GM18520 (cell line): Measurements from ENCODE around the gene ANO10.
"Not testable (repeated sequence)": the region's sequence is repeated elsewhere in the genome, so short reads cannot be mapped to it uniquely, and the experiment has no call there.

Experiments
- ATAC-seq: cut with Tn5 transposase; IDR thresholded peaks from one replicate; pipeline ENCODE4 v1.9.1; 2021; ENCODE audit not compliant: unreplicated experiment

Gene ANO10

DNA sequence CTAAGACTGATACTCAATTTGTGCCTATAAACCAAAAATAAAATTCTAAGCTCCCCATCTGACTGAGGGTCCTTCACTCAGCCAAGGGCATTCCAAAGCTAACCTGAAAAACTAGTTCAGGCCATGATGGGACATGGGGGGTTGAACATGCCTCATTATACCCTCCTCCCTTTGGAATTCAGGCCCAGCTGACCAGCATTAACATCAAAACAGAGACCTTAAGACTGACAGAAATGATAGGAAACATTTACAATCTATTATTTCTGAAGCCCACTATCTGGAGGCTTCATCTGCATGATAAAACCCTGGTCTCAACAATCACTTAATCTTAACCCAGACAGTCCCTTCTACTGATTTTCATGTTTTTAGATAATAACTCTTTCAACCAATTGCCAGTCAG, 140.4 kb downstream of the ANO10 start:
- ATAC-seq: no peak

DNA sequence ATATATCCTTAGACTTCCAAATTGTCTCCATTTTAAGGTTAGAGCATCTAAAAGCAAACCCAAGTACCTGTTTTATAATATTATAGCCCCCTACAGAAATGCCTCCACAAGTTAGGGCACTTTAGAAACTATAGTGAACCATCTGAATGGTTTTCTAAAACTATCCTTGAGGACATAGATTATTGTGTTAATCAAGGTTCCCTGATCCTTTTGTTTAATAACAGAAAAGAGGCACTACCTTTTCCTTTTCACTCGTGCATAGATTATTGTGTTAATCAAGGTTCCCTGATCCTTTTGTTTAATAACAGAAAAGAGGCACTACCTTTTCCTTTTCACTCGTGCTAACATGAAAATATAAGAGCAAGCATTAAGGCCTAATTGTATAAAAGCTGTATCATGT, 143.0 kb downstream of the ANO10 start:
- ATAC-seq: not testable (repeated sequence)

- no peak for ATAC-seq
Observed at GRCh38 chr3:43478118-43478785, 143.6 kb downstream of the ANO10 start.

GRCh38 chr3:43477600-43477999, 144.2 kb downstream of the ANO10 start:
- no peak for ATAC-seq

- ATAC-seq: no peak
Observed at GRCh38 chr3:43473737-43474136, 148.1 kb downstream of the ANO10 start.

GRCh38 chr3:43473244-43473643, 148.6 kb downstream of the ANO10 start:
- ATAC-seq: no peak

DNA sequence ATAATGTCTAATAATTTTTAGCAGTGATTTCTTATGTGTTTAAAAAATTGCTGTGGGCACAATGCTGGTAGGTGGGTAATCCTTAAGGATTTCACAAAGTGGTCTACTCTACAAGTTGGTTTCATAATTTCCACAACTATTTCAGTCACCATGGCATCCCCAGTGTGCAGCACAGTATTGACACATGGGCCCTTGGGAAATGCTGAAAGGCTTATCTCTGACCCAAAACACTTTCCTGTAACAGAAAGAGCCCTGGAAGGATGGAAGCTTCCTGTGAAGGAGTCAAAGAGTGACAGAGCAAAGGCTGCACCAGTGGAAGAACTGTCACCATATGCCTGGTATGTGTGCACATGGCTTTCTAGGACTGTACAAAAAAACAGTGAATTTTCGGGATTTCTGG, 153.7 kb downstream of the ANO10 start:
- ATAC-seq: no peak

DNA sequence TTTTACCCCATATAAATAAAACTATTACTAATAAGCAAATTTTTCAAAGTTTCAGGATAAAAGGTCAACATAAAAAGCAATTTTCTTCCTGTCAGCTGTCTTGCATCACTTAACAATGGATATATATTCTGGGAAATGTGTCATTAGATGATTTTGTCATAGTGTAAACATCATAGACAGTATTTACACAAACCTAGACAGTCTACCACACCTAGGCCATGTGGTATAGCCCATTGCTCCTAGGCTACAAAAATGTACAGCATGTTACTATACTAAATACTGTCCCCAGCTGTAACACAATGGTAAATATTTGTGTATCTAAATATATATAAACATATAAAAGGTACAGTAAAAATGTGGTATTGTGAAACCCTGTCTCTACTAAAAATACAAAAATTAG, 156.7 kb downstream of the ANO10 start:
- no peak for ATAC-seq

DNA sequence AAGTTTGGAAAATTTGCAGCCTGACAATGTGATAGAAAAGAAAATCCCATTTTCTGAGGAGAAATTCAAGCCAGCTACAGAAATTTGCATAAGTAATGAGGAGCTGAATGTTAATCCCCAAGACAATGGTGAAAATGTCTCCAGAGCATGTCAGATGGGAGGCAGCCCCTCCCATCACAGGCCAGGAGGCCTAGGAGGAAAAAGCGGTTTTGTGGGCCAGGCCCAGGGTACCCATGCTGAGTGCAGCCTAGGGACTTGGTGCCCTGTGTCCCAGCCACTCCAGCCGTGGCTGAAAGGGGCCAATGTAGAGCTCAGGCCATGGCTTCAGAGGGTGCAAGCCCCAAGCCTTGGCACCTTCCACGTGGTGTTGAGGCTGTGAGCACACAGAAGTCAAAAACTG, 159.2 kb downstream of the ANO10 start:
- not testable (repeated sequence) for ATAC-seq

- ATAC-seq: no peak
Observed at GRCh38 chr3:43461345-43461744, 160.5 kb downstream of the ANO10 start.

DNA sequence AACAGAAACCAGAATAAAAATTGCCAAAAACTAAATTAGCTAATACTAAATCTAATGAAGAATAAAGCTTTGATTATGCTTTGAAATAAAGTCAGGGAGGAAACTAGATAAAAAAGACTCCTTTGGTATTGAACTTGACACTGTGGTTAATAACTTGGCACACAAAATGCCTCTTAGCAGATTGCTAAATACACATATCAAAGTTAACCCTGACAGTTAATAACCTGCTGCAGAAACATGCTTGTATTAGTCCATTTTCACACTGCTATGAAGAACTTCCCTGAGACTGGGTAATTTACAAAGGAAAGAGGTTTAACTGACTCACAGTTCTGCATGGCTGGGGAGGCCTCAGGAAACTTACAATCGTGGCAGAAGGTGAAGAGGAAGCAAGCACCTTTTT, 164.8 kb downstream of the ANO10 start:
- not testable (repeated sequence) for ATAC-seq

- ATAC-seq: no peak
Observed at GRCh38 chr3:43455233-43455632, 166.6 kb downstream of the ANO10 start.

- no peak for ATAC-seq
Observed at GRCh38 chr3:43453981-43454380, 167.8 kb downstream of the ANO10 start.

DNA sequence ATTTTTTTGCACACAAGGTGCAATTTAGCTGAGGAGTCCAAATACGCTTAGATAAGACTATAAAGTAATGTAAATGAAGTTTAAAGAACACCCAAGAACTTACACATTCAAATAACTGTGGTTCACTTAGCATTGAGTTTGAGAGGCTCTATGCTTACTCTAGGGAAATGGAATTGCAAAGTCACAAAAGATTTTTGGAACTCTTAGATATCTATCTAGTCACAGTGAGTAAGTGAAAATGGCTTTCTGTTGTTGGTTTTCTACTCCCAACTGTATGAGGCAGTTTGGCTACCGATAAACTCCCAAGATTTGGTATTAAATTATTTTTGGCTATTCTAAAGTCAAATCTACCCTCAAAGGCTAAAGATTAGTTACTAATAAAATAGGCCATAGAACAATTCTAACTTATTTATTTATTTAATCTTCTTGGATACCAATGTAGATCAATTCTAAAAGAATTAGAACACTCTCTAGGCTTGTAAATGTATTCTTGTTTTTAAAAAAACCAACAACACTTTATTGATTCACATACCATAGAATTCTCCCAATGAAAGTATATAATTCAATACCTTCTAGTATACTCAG, 170.0 kb downstream of the ANO10 start:
- ATAC-seq: no peak

DNA sequence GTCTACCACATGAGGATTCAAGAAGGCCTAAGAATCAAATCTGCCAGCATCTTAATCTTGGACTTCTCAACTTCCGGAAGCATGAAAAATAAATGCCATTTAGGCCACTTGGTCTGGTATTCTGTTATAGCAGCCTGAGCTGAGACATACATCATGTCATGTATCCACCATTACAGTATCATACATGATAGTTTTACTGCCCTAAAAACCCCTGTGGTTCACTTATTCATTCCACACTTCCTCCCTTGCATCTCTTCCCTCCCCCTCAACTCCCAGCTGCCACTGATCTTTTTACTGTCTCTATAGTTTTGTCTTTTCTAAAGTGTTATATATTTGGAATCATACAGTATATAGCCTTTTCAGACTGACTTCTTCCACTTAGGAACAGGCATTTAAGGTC, 173.7 kb downstream of the ANO10 start:
- ATAC-seq: no peak

DNA sequence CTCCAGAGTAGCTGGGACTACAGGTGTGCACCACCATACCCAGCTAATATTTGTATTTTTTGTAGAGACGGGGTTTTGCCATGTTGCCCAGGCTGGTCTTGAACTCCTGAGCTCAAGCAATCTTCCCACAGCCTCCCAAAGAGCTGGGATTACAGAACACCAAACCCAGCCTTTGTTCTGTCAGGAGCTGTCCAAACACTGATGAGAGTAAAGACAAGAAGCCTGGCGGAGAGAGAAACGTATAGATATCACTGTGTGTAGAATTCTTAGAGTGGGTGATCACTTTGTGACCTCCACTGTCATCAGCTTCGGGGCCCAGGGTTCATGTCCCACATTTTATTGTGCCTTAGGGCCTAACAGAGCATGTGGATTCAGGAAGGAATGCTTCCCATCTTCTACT, 176.0 kb downstream of the ANO10 start:
- no peak for ATAC-seq

DNA sequence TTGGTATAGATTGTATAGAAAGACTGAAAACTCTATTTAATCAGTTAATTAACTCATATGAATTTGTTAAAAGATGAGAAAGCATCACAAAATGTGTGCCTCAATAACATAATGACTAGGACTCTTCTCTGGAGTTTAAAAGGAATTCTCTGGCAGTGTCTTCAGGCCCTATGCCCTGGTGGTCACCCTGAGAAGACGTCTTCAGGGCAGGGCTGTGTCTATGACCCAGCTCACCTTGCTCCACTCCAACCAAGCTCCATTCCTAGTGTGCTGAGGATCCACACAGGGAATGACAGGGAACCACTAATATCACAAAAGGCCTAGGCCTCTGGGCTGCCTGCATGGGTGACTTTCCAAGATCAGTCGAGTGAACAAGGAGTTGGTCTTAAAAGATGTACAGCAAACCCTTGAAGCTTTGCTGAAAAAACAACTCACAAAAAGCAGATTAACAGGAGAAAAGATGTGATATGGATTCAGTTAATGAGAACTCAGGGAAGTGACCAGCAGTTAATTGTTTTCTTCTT, 178.9 kb downstream of the ANO10 start:
- no peak for ATAC-seq

GRCh38 chr3:43436507-43437140, 185.2 kb downstream of the ANO10 start:
- ATAC-seq: no peak

DNA sequence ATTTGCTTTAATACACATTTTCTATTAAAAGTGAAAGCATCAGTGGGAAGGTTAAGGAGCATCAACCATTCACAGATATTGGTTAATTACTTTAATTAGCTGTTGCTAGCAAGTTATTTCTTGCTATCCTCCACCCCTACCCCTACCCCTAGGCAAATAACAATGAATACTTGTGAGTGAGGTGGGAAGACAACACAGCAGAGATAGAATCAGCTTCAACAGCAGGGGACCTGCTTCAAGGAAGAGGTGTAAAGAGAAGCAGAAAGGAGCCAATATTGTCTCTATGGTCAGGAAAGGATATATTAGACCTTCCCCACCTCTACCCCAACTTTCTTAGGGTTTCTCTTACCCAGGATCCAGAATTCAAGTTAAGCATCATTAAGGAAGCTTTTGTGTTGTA, 186.1 kb downstream of the ANO10 start:
- ATAC-seq: no peak

DNA sequence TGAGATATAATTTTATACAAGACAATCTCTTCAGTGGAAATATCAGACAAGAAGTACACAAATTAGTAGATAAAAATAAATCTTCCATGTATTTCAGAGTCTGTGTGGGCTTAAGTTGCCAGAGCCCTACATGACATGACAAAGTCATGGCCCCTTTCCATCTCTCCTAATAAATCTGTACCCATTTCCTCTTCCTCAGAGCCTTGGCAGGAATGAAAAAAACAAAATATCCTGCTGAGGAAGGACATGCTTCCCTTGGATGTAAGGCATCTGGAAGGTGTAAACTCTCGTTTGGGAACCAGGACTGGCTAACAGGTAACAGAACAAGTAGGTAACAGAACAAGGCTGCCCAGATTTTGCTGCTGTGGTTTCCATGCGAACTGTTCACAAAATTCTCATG, 187.4 kb downstream of the ANO10 start:
- ATAC-seq: no peak

DNA sequence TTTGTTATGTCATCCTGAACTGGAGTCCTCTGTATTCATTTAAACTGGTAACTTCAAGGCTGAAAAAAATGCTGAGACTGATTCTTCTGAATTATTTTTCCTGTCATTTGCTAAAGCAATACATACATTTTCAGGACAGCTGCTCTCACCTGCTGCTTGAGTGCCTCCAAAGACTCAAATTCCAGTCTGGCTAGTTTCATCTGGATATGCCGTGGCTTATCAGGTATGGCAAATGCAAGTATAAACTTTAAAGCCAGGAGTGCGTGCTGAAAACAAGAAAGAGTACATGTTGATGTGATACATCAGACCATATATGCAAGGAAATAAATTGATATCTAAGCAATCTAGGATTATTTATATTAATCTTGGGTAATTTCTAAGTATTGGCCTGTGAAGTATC, 189.3 kb downstream of the ANO10 start:
- ATAC-seq: no peak

GRCh38 chr3:43426388-43426787, 195.4 kb downstream of the ANO10 start:
- no peak for ATAC-seq
